Esophagus squamous epithelium (tissue), 4 donors: ENCODE measurements around the gene CDC42BPG.

ENCODE experiments used
- POLR2A ChIP-seq, 4 donors: fragments of 450-650 bp; IDR thresholded peaks; one replicate each; pipeline ENCODE4 v1.6.1; 2017; ENCODE audit warnings: antibody characterized with exemption in 4 of 4, mild to moderate bottlenecking in 4 of 4, moderate library complexity in 3 of 4
- TF ChIP-seq, protein P1 (sequence below), 6 experiments: fragments of 450-650 bp in 4 of 6; fragments of 200-600 bp in 2 of 6; sonication (generic) in 2 of 6; IDR thresholded peaks; one replicate each; pipeline ENCODE4 v1.5.1; 2016 to 2019; ENCODE audit warnings: antibody characterized with exemption in 6 of 6, mild to moderate bottlenecking in 4 of 6, moderate library complexity in 4 of 6

DNA sequence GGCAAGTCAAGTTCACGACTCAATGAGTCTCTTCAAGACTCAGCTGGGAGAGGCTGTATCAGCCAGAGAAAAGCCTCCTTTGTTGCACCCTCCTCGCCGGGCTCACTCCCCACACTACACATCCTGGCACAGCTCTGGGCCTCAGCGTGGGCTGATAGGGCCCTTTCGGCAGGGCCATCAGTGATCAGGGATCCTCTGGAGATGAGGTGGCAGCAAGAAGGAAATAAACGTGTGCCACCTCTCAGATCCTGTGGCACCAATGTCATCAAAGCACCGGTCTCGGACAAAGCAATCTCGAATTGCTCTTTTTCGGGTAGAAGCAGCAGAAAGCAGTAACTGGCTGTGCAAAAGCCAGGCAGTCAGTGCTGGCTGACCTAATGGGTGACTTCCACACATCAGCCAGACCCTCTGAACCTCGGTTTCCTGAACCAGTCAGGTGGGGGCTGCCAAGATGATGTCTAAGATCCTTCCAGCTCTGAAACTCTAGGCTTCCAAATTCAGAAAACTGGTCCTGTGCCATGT lies 31.8 kb upstream of the CDC42BPG start:
- TF ChIP-seq, protein P1, sequence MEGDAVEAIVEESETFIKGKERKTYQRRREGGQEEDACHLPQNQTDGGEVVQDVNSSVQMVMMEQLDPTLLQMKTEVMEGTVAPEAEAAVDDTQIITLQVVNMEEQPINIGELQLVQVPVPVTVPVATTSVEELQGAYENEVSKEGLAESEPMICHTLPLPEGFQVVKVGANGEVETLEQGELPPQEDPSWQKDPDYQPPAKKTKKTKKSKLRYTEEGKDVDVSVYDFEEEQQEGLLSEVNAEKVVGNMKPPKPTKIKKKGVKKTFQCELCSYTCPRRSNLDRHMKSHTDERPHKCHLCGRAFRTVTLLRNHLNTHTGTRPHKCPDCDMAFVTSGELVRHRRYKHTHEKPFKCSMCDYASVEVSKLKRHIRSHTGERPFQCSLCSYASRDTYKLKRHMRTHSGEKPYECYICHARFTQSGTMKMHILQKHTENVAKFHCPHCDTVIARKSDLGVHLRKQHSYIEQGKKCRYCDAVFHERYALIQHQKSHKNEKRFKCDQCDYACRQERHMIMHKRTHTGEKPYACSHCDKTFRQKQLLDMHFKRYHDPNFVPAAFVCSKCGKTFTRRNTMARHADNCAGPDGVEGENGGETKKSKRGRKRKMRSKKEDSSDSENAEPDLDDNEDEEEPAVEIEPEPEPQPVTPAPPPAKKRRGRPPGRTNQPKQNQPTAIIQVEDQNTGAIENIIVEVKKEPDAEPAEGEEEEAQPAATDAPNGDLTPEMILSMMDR (IDR thresholded peaks at IDR 0.05), result no peak
- TF ChIP-seq POLR2A (IDR thresholded peaks at IDR 0.05), result no peak
